Smooth muscle cell (in vitro differentiated cells): ENCODE results near the gene PLEKHM3. TPM values are rescaled to one million over a fixed set of nuclear protein-coding genes. Genes with fewer than 3 reads are reported as not detected.

Experiments used
- DNase-seq: peaks from one replicate; lab custom pipeline; 2025; ENCODE audit not compliant: unreplicated experiment; lab: John Stamatoyannopoulos, UW
- H2AFZ ChIP-seq: fragments of 200-600 bp; sonication (generic); 2 replicates; pipeline ENCODE4 v1.6.0; 2016; ENCODE audit warnings: antibody characterized with exemption, low read depth, mild to moderate bottlenecking
- H3F3A ChIP-seq: fragments of 200-600 bp; sonication (generic); 2 replicates; pipeline ENCODE4 v1.6.0; 2017; ENCODE audit warnings: antibody characterized with exemption, low read depth
- H3K27ac ChIP-seq: fragments of 200-600 bp; sonication (generic); 2 replicates; pipeline ENCODE4 v1.5.1; 2016; ENCODE audit warnings: low read depth, mild to moderate bottlenecking
- H3K27me3 ChIP-seq: fragments of 200-600 bp; sonication (generic); 2 replicates; pipeline ENCODE4 v1.6.1; 2016; ENCODE audit warnings: low read depth, mild to moderate bottlenecking
- H3K36me3 ChIP-seq: fragments of 200-600 bp; sonication (generic); 2 replicates; pipeline ENCODE4 v1.5.1; 2016; ENCODE audit warnings: low read depth
- H3K4me1 ChIP-seq: fragments of 200-600 bp; sonication (generic); 2 replicates; pipeline ENCODE4 v1.5.1; 2016; ENCODE audit warnings: low read depth
- H3K4me2 ChIP-seq: fragments of 200-600 bp; sonication (generic); 2 replicates; pipeline ENCODE4 v1.6.0; 2016; ENCODE audit warnings: mild to moderate bottlenecking
- H3K4me3 ChIP-seq: fragments of 200-600 bp; sonication (generic); 2 replicates; pipeline ENCODE4 v1.5.1; 2016; ENCODE audit warnings: mild to moderate bottlenecking
- H3K79me2 ChIP-seq: fragments of 200-600 bp; sonication (generic); 2 replicates; pipeline ENCODE4 v1.6.0; 2016; ENCODE audit warnings: low read depth, mild to moderate bottlenecking
- H3K9ac ChIP-seq: fragments of 200-600 bp; sonication (generic); 2 replicates; pipeline ENCODE4 v1.6.0; 2016; ENCODE audit warnings: low read depth
- H3K9me3 ChIP-seq: fragments of 200-600 bp; sonication (generic); replicated peaks from 2 replicates; pipeline ENCODE4 v1.5.1; 2016; ENCODE audit warnings: low read depth
- H4K20me1 ChIP-seq: fragments of 200-600 bp; sonication (generic); 2 replicates; pipeline ENCODE4 v1.6.0; 2016; ENCODE audit warnings: low read depth
- WGBS: methylation state at CpG from one replicate; pipeline ENCODE4 v1.1.7; 2016; ENCODE audit warnings: low lambda C conversion rate; 5-methylcytosine and 5-hydroxymethylcytosine counted together
- polyA plus RNA-seq: library from polyadenylated mRNA; unstranded; fragments of >200 nt; fragmentation: Nextera tagmentation; extraction: Ambion mirVana; gene quantifications from 2 replicates; pipeline ENCODE4 v1.2.1, GENCODE V29; 2016
- total RNA-seq: library from RNA; depleted of rRNA; stranded (reverse); fragments of >200 nt; gene quantifications from 2 replicates; pipeline ENCODE4 v1.2.3, GENCODE V29; 2014
- TF ChIP-seq, protein P1 (sequence below): fragments of 200-600 bp; sonication (generic); IDR thresholded peaks from 2 replicates; pipeline ENCODE4 v1.5.1; 2017; ENCODE audit warnings: borderline replicate concordance, mild to moderate bottlenecking, antibody characterized with exemption; ENCODE audit not compliant: insufficient read depth, poor library complexity, severe bottlenecking

PLEKHM3 gene
- total and polyA plus RNA-seq, 2 experiments from 2014 or later = 3.8 to 10.3 TPM

DNA sequence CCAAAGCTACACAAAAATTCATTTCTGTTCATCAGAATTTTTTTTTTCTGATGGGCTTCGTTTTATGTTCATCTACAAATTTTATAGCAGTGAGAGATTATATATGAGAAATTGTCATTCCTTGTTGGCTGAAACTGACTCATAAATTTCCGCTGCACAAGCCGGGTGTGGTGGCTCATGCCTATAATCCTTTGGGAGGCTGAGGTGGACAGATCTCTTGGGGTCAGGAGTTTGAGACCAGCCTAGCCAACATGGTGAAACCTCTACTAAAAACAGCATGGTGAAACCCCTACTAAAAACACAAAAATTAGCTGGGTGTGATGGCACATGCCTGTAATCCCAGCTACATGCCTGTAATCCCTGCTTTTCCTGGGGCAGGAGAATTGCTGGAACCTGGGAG, 72.0 kb downstream of the PLEKHM3 start:
- Histone ChIP-seq H3K27me3 (no peaks in the 10 kb centered on the region), H3K27ac (no peak overlapping the region), H3K4me1 (peaks cover 30% of the 10 kb centered on the region), H3K9me3 (no peaks in the 10 kb centered on the region), H3K4me2 (no peak overlapping the region), H3K4me3 (no peak overlapping the region), H3K9ac (no peak overlapping the region), H4K20me1 (peaks cover 5% of the 10 kb centered on the region), H3K79me2 (no peaks in the 10 kb centered on the region), H3F3A (no peaks in the 10 kb centered on the region), H3K36me3 (no peaks in the 10 kb centered on the region), H2AFZ (no peak overlapping the region)
- no peak for DNase-seq
- 90% methylated on average over 3 of the region's 3 CpGs for WGBS
- TF ChIP-seq, protein P1, sequence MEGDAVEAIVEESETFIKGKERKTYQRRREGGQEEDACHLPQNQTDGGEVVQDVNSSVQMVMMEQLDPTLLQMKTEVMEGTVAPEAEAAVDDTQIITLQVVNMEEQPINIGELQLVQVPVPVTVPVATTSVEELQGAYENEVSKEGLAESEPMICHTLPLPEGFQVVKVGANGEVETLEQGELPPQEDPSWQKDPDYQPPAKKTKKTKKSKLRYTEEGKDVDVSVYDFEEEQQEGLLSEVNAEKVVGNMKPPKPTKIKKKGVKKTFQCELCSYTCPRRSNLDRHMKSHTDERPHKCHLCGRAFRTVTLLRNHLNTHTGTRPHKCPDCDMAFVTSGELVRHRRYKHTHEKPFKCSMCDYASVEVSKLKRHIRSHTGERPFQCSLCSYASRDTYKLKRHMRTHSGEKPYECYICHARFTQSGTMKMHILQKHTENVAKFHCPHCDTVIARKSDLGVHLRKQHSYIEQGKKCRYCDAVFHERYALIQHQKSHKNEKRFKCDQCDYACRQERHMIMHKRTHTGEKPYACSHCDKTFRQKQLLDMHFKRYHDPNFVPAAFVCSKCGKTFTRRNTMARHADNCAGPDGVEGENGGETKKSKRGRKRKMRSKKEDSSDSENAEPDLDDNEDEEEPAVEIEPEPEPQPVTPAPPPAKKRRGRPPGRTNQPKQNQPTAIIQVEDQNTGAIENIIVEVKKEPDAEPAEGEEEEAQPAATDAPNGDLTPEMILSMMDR = no peak

GRCh38 chr2:207952564-207953345, 72.6 kb downstream of the PLEKHM3 start:
- Histone ChIP-seq H3F3A (no peaks in the 10 kb centered on the region), H3K4me1 (peaks cover 33% of the 10 kb centered on the region), H3K9me3 (no peaks in the 10 kb centered on the region), H3K79me2 (no peaks in the 10 kb centered on the region), H3K4me2 (no peak overlapping the region), H3K9ac (no peak overlapping the region), H3K27me3 (no peaks in the 10 kb centered on the region), H3K36me3 (no peaks in the 10 kb centered on the region), H2AFZ (no peak overlapping the region), H4K20me1 (peaks cover 9% of the 10 kb centered on the region), H3K27ac (no peak overlapping the region), H3K4me3 (no peak overlapping the region)
- WGBS = 86% methylated on average over 6 of the region's 6 CpGs
- DNase-seq = no peak
- TF ChIP-seq, protein P1 = no peak

DNA sequence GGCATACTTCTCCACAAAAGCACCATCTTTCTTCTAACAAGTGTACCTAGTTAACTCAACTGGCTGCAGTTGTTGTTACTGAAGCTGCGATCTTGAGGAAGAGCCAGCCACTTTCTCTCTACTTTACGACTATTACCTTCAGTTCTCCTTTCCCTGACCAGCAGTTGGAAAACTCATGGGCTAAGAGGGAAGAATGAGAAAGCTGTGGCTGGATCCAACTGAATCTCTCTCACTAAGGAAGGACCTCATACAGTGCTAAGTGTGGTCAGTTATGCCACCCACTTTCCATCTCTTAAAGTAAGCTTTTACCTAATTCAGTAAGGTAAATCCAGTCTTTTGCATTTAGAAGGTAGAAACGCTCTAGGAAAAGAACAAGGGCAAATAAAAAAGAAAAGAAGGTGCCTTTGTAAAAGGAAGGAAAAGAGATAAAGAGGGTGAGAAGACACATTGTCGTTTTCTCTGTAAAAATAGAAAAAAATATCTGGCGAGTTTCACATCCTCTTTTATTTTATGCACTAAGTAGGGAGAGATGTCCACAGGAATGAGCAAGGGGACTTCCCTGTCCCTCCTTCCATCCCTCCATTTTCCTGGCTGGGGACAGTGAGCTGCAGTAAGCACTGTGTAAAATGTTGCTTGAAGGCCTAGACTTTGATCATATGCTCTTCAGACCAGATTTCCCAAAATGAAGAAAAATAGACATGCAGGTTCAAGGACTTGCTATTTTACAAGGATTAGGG, 73.4 kb downstream of the PLEKHM3 start:
- H3K79me2 ChIP-seq = no peaks in the 10 kb centered on the region
- H3K4me3 ChIP-seq = no peak overlapping the region
- H3K9ac ChIP-seq = no peak overlapping the region
- H2AFZ ChIP-seq = no peak overlapping the region
- no peaks in the 10 kb centered on the region for H3K9me3 ChIP-seq
- no peaks in the 10 kb centered on the region for H3F3A ChIP-seq
- WGBS = 78% methylated on average over 5 of the region's 5 CpGs
- no peak overlapping the region for H3K27ac ChIP-seq
- H3K4me2 ChIP-seq = no peak overlapping the region
- TF ChIP-seq, protein P1 = no peak
- H3K36me3 ChIP-seq = no peaks in the 10 kb centered on the region
- H4K20me1 ChIP-seq = peaks cover 14% of the 10 kb centered on the region
- H3K27me3 ChIP-seq = no peaks in the 10 kb centered on the region
- no peak for DNase-seq
- peaks cover 36% of the 10 kb centered on the region for H3K4me1 ChIP-seq
